Mucosa of stomach (tissue), 1 donor: ENCODE data around the gene GGT5.
"Not testable (repeated sequence)": the region's sequence is repeated elsewhere in the genome, so short reads cannot be mapped to it uniquely, and the experiment has no call there.

Source experiments
- H3K27me3 ChIP-seq: one replicate; pipeline ENCODE4 v1.7.0; 2013; ENCODE audit warnings: mild to moderate bottlenecking, low read length; ENCODE audit not compliant: control insufficient read depth, insufficient read depth
- H3K36me3 ChIP-seq: one replicate; pipeline ENCODE4 v1.7.0; 2013; ENCODE audit warnings: low read length; ENCODE audit not compliant: control insufficient read depth, insufficient read depth
- H3K4me1 ChIP-seq: one replicate; pipeline ENCODE4 v1.7.0; 2013; ENCODE audit warnings: mild to moderate bottlenecking, low read length; ENCODE audit not compliant: control insufficient read depth, insufficient read depth
- H3K4me3 ChIP-seq: one replicate; pipeline ENCODE4 v1.7.0; 2013; ENCODE audit warnings: low read length
- H3K9ac ChIP-seq: one replicate; pipeline ENCODE4 v1.7.0; 2013; ENCODE audit warnings: mild to moderate bottlenecking, low read length, moderate library complexity
- H3K9me3 ChIP-seq: one replicate; pipeline ENCODE4 v1.7.0; 2013; ENCODE audit warnings: mild to moderate bottlenecking, low read length, moderate library complexity; ENCODE audit not compliant: control insufficient read depth
- donor health status: Pancreatic carcinoma.

GGT5 gene

GRCh38 chr22:24224468-24224867 is 20.4 kb downstream of the GGT5 start:
- Histone ChIP-seq H3K4me3 (no peak overlapping the region), H3K4me1 (no peaks in the 10 kb centered on the region), H3K36me3 (no peaks in the 10 kb centered on the region), H3K9ac (no peak overlapping the region), H3K27me3 (no peaks in the 10 kb centered on the region), H3K9me3 (peaks cover 6% of the 10 kb centered on the region)

GRCh38 chr22:24219750-24220149 is 25.1 kb downstream of the GGT5 start:
- no peak overlapping the region for H3K9ac ChIP-seq
- peaks cover 3% of the 10 kb centered on the region for H3K9me3 ChIP-seq
- no peak overlapping the region for H3K4me3 ChIP-seq
- no peaks in the 10 kb centered on the region for H3K4me1 ChIP-seq
- no peaks in the 10 kb centered on the region for H3K27me3 ChIP-seq
- H3K36me3 ChIP-seq: no peaks in the 10 kb centered on the region

GRCh38 chr22:24217384-24217783 is 27.5 kb downstream of the GGT5 start:
- Histone ChIP-seq H3K9me3 (no peaks in the 10 kb centered on the region), H3K27me3 (no peaks in the 10 kb centered on the region), H3K4me3 (no peak overlapping the region), H3K4me1 (no peaks in the 10 kb centered on the region), H3K36me3 (no peaks in the 10 kb centered on the region), H3K9ac (no peak overlapping the region)

- Histone ChIP-seq H3K9me3 (no peaks in the 10 kb centered on the region), H3K4me1 (no peaks in the 10 kb centered on the region), H3K9ac (no peak overlapping the region), H3K27me3 (no peaks in the 10 kb centered on the region), H3K36me3 (no peaks in the 10 kb centered on the region), H3K4me3 (no peak overlapping the region)
These were observed 28.2 kb downstream of the GGT5 start for GRCh38 chr22:24216541-24217209.

- Histone ChIP-seq H3K4me1 (no peaks in the 10 kb centered on the region), H3K9me3 (no peaks in the 10 kb centered on the region), H3K27me3 (no peaks in the 10 kb centered on the region), H3K4me3 (no peak overlapping the region), H3K36me3 (no peaks in the 10 kb centered on the region), H3K9ac (no peak overlapping the region)
These were observed 30.2 kb downstream of the GGT5 start for GRCh38 chr22:24214467-24215285.

GRCh38 chr22:24213111-24213510 is 31.8 kb downstream of the GGT5 start:
- not testable (repeated sequence) for H3K9me3 ChIP-seq, H3K36me3 ChIP-seq, H3K9ac ChIP-seq, H3K4me3 ChIP-seq, H3K27me3 ChIP-seq, H3K4me1 ChIP-seq

- not testable (repeated sequence) for H3K9me3 ChIP-seq, H3K27me3 ChIP-seq, H3K36me3 ChIP-seq, H3K9ac ChIP-seq, H3K4me3 ChIP-seq
- peaks cover 12% of the 10 kb centered on the region for H3K4me1 ChIP-seq
These were observed 33.2 kb downstream of the GGT5 start for GRCh38 chr22:24211716-24212115.

- not testable (repeated sequence) for H3K27me3 ChIP-seq, H3K36me3 ChIP-seq, H3K9ac ChIP-seq, H3K4me3 ChIP-seq, H3K9me3 ChIP-seq
- H3K4me1 ChIP-seq: peaks cover 14% of the 10 kb centered on the region
These were observed 34.5 kb downstream of the GGT5 start for GRCh38 chr22:24210409-24210808.

- H3K9me3 ChIP-seq: no peaks in the 10 kb centered on the region
- H3K9ac ChIP-seq: no peak overlapping the region
- no peak overlapping the region for H3K4me3 ChIP-seq
- no peaks in the 10 kb centered on the region for H3K27me3 ChIP-seq
- peaks cover 14% of the 10 kb centered on the region for H3K4me1 ChIP-seq
- H3K36me3 ChIP-seq: no peaks in the 10 kb centered on the region
These were observed 35.2 kb downstream of the GGT5 start for GRCh38 chr22:24209687-24210086.

GRCh38 chr22:24209016-24209415 is 35.9 kb downstream of the GGT5 start:
- no peaks in the 10 kb centered on the region for H3K27me3 ChIP-seq
- H3K4me1 ChIP-seq: peaks cover 14% of the 10 kb centered on the region
- H3K36me3 ChIP-seq: no peaks in the 10 kb centered on the region
- H3K9ac ChIP-seq: no peak overlapping the region
- H3K9me3 ChIP-seq: no peaks in the 10 kb centered on the region
- H3K4me3 ChIP-seq: no peak overlapping the region

GRCh38 chr22:24208012-24208749 is 36.7 kb downstream of the GGT5 start:
- no peak overlapping the region for H3K4me3 ChIP-seq

More at GRCh38 chr22:24208012-24208749, 36.7 kb downstream of the GGT5 start:
- H3K27me3 ChIP-seq: no peaks in the 10 kb centered on the region
- H3K4me1 ChIP-seq: peaks cover 14% of the 10 kb centered on the region
- no peaks in the 10 kb centered on the region for H3K36me3 ChIP-seq
- H3K9me3 ChIP-seq: no peaks in the 10 kb centered on the region
- peak overlapping the region; percentile 42 for H3K9ac ChIP-seq
